Body of pancreas (tissue), 4 donors: ENCODE measurements around the gene SOX6. TPM values are rescaled to one million over a fixed set of nuclear protein-coding genes. Genes with fewer than 3 reads are reported as not detected.

Experiments
- ATAC-seq: fragments of 150-250 bp; one replicate; pipeline ENCODE4 v1.9.1; 2016
- DNase-seq, 4 donors: peaks; one replicate each; pipeline ENCODE4 v3.0.0-alpha.2; 2019
- H3K27ac ChIP-seq, 4 donors: fragments of 200-600 bp; sonication (generic); 1 replicate in 3 of 4; 2 replicates in 1 of 4; pipeline versions ENCODE4 v1.5.1 to v1.6.1; 2016 to 2019; ENCODE audit warnings: mild to moderate bottlenecking in 1 of 4, mixed read lengths in 1 of 4, moderate library complexity in 1 of 4
- H3K27me3 ChIP-seq, 2 donors: fragments of 200-600 bp; sonication (generic); one replicate each; pipeline ENCODE4 v1.6.0; 2016; ENCODE audit warnings: mild to moderate bottlenecking in 1 of 2
- H3K36me3 ChIP-seq, 2 donors: fragments of 200-600 bp; sonication (generic); replicated peaks in 1 of 2; 2 replicates each; pipeline ENCODE4 v1.5.1; 2016; ENCODE audit warnings: low read depth in 2 of 2; ENCODE audit not compliant: insufficient read depth in 1 of 2
- H3K4me1 ChIP-seq: fragments of 200-600 bp; sonication (generic); one replicate; pipeline ENCODE4 v1.6.0; 2016
- H3K4me3 ChIP-seq, 2 donors: fragments of 200-600 bp; sonication (generic); 1 replicate in 1 of 2; 2 replicates in 1 of 2; pipeline ENCODE4 v1.5.1; 2016 to 2019
- H3K9me3 ChIP-seq, 3 donors: fragments of 200-600 bp; sonication (generic); 1 replicate in 2 of 3; 2 replicates in 1 of 3; pipeline ENCODE4 v1.5.1; 2016
- POLR2A ChIP-seq, 3 donors: fragments of 450-650 bp; IDR thresholded peaks; one replicate each; pipeline ENCODE4 v1.6.1; 2016; ENCODE audit warnings: antibody characterized with exemption in 3 of 3, mild to moderate bottlenecking in 2 of 3
- WGBS, 2 donors: methylation state at CpG; one replicate each; pipeline ENCODE4 v1.1.5; 2017; 5-methylcytosine and 5-hydroxymethylcytosine counted together
- intact Hi-C: fragments of 100-400 bp; cut with DNase I; formaldehyde crosslinking; loops from one replicate; pipeline ENCODE4 v1.15.1; 2023
- total RNA-seq, 2 donors: library from RNA; depleted of rRNA; stranded (reverse); fragments of >200 nt; gene quantifications; one replicate each; pipeline ENCODE4 v1.1.0, GENCODE V29; 2016
- TF ChIP-seq, protein P1 (sequence below), 7 experiments: fragments of 450-650 bp in 4 of 7; fragments of 200-600 bp in 3 of 7; sonication (generic) in 3 of 7; IDR thresholded peaks; one replicate each; pipeline ENCODE4 v1.5.1; 2016 to 2019; ENCODE audit warnings: antibody characterized with exemption in 7 of 7

SOX6 gene
- total RNA-seq, 2 donors from 2014 or later = 21.4 to 23.6 TPM

GRCh38 chr11:16361108-16361865 is 4.9 kb upstream of the SOX6 start:
- Histone ChIP-seq H3K9me3 (no peaks in the 10 kb centered on the region), H3K27me3 (no peaks in the 10 kb centered on the region), H3K4me3 (no peak overlapping the region), H3K4me1 (peaks cover 19% of the 10 kb centered on the region), H3K27ac (no peak overlapping the region), H3K36me3 (no peaks in the 10 kb centered on the region)
- 51 to 54% methylated on average over 1 of the region's 1 CpG for WGBS, 2 donors
- TF ChIP-seq, protein P1, sequence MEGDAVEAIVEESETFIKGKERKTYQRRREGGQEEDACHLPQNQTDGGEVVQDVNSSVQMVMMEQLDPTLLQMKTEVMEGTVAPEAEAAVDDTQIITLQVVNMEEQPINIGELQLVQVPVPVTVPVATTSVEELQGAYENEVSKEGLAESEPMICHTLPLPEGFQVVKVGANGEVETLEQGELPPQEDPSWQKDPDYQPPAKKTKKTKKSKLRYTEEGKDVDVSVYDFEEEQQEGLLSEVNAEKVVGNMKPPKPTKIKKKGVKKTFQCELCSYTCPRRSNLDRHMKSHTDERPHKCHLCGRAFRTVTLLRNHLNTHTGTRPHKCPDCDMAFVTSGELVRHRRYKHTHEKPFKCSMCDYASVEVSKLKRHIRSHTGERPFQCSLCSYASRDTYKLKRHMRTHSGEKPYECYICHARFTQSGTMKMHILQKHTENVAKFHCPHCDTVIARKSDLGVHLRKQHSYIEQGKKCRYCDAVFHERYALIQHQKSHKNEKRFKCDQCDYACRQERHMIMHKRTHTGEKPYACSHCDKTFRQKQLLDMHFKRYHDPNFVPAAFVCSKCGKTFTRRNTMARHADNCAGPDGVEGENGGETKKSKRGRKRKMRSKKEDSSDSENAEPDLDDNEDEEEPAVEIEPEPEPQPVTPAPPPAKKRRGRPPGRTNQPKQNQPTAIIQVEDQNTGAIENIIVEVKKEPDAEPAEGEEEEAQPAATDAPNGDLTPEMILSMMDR (IDR thresholded peaks at IDR 0.05) = no peak
- no peak for TF ChIP-seq POLR2A (IDR thresholded peaks at IDR 0.05)
- no peak for ATAC-seq
- DNase-seq = no peak
- intact Hi-C loops = no loop called here

DNA sequence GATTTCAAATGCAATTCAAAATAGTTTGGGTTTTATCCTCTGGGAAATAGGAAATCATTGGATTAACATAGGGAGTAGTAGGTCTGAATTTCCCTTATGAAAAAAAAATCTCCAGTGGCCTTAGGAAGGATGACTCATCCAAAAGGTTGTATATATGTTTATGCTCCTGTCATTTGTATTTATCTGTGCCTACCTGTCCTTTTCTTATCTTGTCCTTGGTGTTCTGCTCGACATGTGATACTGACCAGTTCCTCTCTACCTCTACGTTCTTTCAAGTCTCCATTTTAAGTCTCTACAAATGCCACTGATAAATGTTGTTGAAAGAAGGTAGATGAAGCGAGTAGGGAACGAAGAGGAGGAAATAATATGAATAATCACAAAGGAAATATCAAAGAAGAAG is 3.0 kb upstream of the SOX6 start:
- intact Hi-C loops = no loop called here
- DNase-seq (no peak), ATAC-seq (no peak)
- Histone ChIP-seq H3K27me3 (no peaks in the 10 kb centered on the region), H3K4me1 (peaks cover 17% of the 10 kb centered on the region), H3K27ac (no peak overlapping the region), H3K4me3 (no peak overlapping the region), H3K36me3 (no peaks in the 10 kb centered on the region), H3K9me3 (no peaks in the 10 kb centered on the region)
- TF ChIP-seq POLR2A (IDR thresholded peaks at IDR 0.05) = no peak
- TF ChIP-seq, protein P1 (IDR thresholded peaks at IDR 0.05) = no peak
- 74 to 77% methylated on average over 4 of the region's 4 CpGs for WGBS, 2 donors

DNA sequence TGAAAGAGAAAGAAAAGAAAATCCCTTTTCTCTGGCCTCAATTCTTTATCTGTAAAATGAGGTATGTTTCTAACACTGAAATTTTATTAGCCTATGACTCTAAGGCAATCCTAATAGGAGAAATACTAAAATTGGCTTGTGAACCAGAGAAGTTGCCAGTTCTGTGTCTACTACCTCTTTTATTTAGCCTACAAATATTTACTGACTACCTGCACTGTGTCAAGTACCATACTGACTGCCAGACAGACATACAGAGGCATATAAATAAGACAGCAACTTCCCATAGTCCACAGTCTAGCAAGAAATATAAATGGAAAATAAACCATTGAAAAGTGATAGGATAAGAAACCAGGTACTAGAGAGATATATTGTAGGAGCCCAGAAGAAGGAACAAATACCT is 2.4 kb upstream of the SOX6 start:
- Histone ChIP-seq H3K36me3 (no peaks in the 10 kb centered on the region), H3K9me3 (no peaks in the 10 kb centered on the region), H3K4me3 (no peak overlapping the region), H3K27me3 (no peaks in the 10 kb centered on the region), H3K4me1 (peaks cover 12% of the 10 kb centered on the region), H3K27ac (no peak overlapping the region)
- no peak for TF ChIP-seq POLR2A (IDR thresholded peaks at IDR 0.05)
- TF ChIP-seq, protein P1 (IDR thresholded peaks at IDR 0.05) = no peak
- intact Hi-C loops = no loop called here
- DNase-seq = no peak
- no peak for ATAC-seq

- no peaks in the 10 kb centered on the region for H3K9me3 ChIP-seq
- TF ChIP-seq, protein P1 (IDR thresholded peaks at IDR 0.05) = no peak
- TF ChIP-seq POLR2A (IDR thresholded peaks at IDR 0.05) = no peak
- H3K27ac ChIP-seq = peak overlapping the region in 3 of 4 donors; percentile 6 to 40 (median 23)
- WGBS, 2 donors = 28 to 32% methylated on average over 2 of the region's 2 CpGs
- intact Hi-C loops = no loop called here
- no peak for ATAC-seq
- no peaks in the 10 kb centered on the region for H3K36me3 ChIP-seq
- no peak overlapping the region for H3K4me3 ChIP-seq
- no peak for DNase-seq
- H3K4me1 ChIP-seq = peaks cover 12% of the 10 kb centered on the region
- no peaks in the 10 kb centered on the region for H3K27me3 ChIP-seq
Observed at GRCh38 chr11:16357775-16358174, 1.4 kb upstream of the SOX6 start.
